Measurements from ENCODE around the gene YWHAE.
"Not testable (repeated sequence)": the region's sequence is repeated elsewhere in the genome, so short reads cannot be mapped to it uniquely, and the experiment has no call there.

YWHAE gene

GRCh38 chr17:1375615-1376014, 24.4 kb downstream of the YWHAE start:
- in situ Hi-C loops (cut with MboI; ENCODE audit: low sequenced_read_pairs) = no loop called here

GRCh38 chr17:1374431-1375177, 25.4 kb downstream of the YWHAE start:
- in situ Hi-C loops (cut with MboI; ENCODE audit: low sequenced_read_pairs) = no loop called here

- in situ Hi-C loops (cut with MboI; ENCODE audit: low sequenced_read_pairs) = no loop called here
These were observed 26.2 kb downstream of the YWHAE start for GRCh38 chr17:1373707-1374237.

- in situ Hi-C loops (cut with MboI; ENCODE audit: low sequenced_read_pairs) = no loop called here
These were observed 27.4 kb downstream of the YWHAE start for GRCh38 chr17:1372618-1373017.

- in situ Hi-C loops (cut with MboI; ENCODE audit: low sequenced_read_pairs) = no loop called here
These were observed 28.0 kb downstream of the YWHAE start for GRCh38 chr17:1371893-1372590.

- in situ Hi-C loops (cut with MboI; ENCODE audit: low sequenced_read_pairs) = no loop called here
These were observed 31.4 kb downstream of the YWHAE start for GRCh38 chr17:1368588-1368987.

GRCh38 chr17:1367351-1367745, 32.7 kb downstream of the YWHAE start:
- in situ Hi-C loops (cut with MboI; ENCODE audit: low sequenced_read_pairs) = no loop called here

- in situ Hi-C loops (cut with MboI; ENCODE audit: low sequenced_read_pairs) = no loop called here
These were observed 33.8 kb downstream of the YWHAE start for GRCh38 chr17:1366234-1366633.

- in situ Hi-C loops (cut with MboI; ENCODE audit: low sequenced_read_pairs) = no loop called here
These were observed 34.5 kb downstream of the YWHAE start for GRCh38 chr17:1365445-1366039.

GRCh38 chr17:1362964-1363363, 37.1 kb downstream of the YWHAE start:
- in situ Hi-C loops (cut with MboI; ENCODE audit: low sequenced_read_pairs) = no loop called here

GRCh38 chr17:1362065-1362848, 37.8 kb downstream of the YWHAE start:
- in situ Hi-C loops (cut with MboI; ENCODE audit: low sequenced_read_pairs) = no loop called here

GRCh38 chr17:1360975-1361374, 39.0 kb downstream of the YWHAE start:
- in situ Hi-C loops (cut with MboI; ENCODE audit: low sequenced_read_pairs) = no loop called here

GRCh38 chr17:1360315-1360714, 39.7 kb downstream of the YWHAE start:
- in situ Hi-C loops (cut with MboI; ENCODE audit: low sequenced_read_pairs) = not testable (repeated sequence)

GRCh38 chr17:1354030-1354429, 46.0 kb downstream of the YWHAE start:
- in situ Hi-C loops (cut with MboI; ENCODE audit: low sequenced_read_pairs) = no loop called here

- in situ Hi-C loops (cut with MboI; ENCODE audit: low sequenced_read_pairs) = not testable (repeated sequence)
These were observed 47.5 kb downstream of the YWHAE start for GRCh38 chr17:1352530-1352929.

- in situ Hi-C loops (cut with MboI; ENCODE audit: low sequenced_read_pairs) = no loop called here
These were observed 48.1 kb downstream of the YWHAE start for GRCh38 chr17:1351971-1352370.

- in situ Hi-C loops (cut with MboI; ENCODE audit: low sequenced_read_pairs) = no loop called here
These were observed 48.7 kb downstream of the YWHAE start for GRCh38 chr17:1351275-1351674.

- in situ Hi-C loops (cut with MboI; ENCODE audit: low sequenced_read_pairs) = no loop called here
These were observed 52.3 kb downstream of the YWHAE start for GRCh38 chr17:1347589-1348323.

GRCh38 chr17:1344521-1344920, 55.5 kb downstream of the YWHAE start:
- in situ Hi-C loops (cut with MboI; ENCODE audit: low sequenced_read_pairs) = no loop called here

- in situ Hi-C loops (cut with MboI; ENCODE audit: low sequenced_read_pairs) = no loop called here
These were observed 56.5 kb downstream of the YWHAE start for GRCh38 chr17:1343554-1343953.
